ENCODE data around the gene FBXO11. TPM values are rescaled to one million over a fixed set of nuclear protein-coding genes. Genes with fewer than 3 reads are reported as not detected.
"Not testable (repeated sequence)": the region's sequence is repeated elsewhere in the genome, so short reads cannot be mapped to it uniquely, and the experiment has no call there.

The FBXO11 gene
- total RNA-seq, 1 experiment from 2014 or later = 104 TPM

DNA sequence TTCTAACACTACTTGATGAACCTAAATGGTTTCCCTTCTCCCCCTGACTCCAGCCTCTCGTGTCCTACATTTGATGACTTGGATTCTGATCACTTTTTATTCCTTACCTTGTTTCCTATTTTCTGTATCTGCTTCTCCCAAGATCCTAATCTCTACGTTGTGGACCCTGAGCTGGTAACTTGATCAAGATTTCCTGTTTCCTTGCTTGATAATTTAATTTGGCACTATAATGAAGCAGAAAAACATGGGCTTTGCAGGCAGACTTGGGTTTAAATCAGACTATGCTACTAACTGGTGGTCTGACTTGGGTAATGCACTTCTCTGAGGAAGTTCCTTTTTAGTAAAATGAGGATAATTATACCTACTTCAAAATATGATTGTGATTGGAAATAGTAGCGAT lies 11.7 kb upstream of the FBXO11 start:
- Histone ChIP-seq H2AFZ (ENCODE audit: low read length) (no peak overlapping the region), H3K4me3 (ENCODE audit: low read length) (no peak overlapping the region), H4K20me1 (ENCODE audit: insufficient read depth, low read depth, low read length) (no peaks in the 10 kb centered on the region), H3K4me2 (ENCODE audit: low read depth, low read length, poor library complexity, severe bottlenecking) (no peak overlapping the region), H3K27ac (ENCODE audit: low read length) (no peak overlapping the region), H3K79me2 (ENCODE audit: low read length) (no peaks in the 10 kb centered on the region), H3K9me3 (ENCODE audit: low read length) (no peaks in the 10 kb centered on the region), H3K27me3 (ENCODE audit: low read length) (no peaks in the 10 kb centered on the region), H3K4me1 (ENCODE audit: low read length) (0 out of 2 replicates have a peak, but pooled peaks cover 4% of the 10 kb centered on the region), H3K9ac (ENCODE audit: low read length) (no peak overlapping the region), H3K9me2 (replicated peaks; ENCODE audit: insufficient read depth, low read length) (no peaks in the 10 kb centered on the region), H3K36me3 (ENCODE audit: insufficient read depth, low read length) (no peaks in the 10 kb centered on the region)
- no peak for DNase-seq

DNA sequence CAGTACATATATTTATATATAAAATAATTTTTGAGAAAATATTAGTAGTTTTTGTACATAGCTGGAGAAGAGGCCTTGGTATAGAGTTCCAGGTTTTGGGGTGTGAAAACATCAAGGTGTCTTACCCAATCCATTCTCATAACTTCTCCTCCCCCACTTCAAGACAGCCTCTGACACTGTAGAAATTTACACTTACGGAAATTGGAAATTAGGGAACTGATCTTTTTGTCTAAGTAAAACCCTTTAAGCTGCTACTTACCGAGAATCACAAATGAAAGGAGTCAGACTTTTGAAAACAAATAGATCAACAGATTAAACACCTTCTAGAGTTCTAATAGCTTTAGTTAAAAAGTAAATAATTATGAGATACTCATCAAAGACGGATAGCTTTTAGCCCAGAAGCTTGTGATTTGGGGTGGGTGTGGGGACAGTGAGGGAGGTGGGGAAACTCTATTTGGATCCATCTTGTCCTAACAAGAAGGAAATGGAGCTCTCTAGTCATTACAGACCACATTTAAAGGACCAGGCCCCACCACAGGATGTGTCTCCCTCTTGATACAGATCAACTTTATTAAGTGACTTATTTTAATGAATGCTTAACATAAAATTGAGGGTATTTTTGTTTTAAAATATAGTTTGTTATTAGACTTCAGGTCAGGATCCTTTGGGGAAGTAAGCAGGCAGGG lies 11.1 kb upstream of the FBXO11 start:
- Histone ChIP-seq H3K27me3 (ENCODE audit: low read length) (no peaks in the 10 kb centered on the region), H4K20me1 (ENCODE audit: insufficient read depth, low read depth, low read length) (no peaks in the 10 kb centered on the region), H3K4me1 (ENCODE audit: low read length) (0 out of 2 replicates have a peak, but pooled peaks cover 4% of the 10 kb centered on the region), H3K4me3 (ENCODE audit: low read length) (no peak overlapping the region), H3K27ac (ENCODE audit: low read length) (no peak overlapping the region), H3K36me3 (ENCODE audit: insufficient read depth, low read length) (no peaks in the 10 kb centered on the region), H3K9me3 (ENCODE audit: low read length) (no peaks in the 10 kb centered on the region), H2AFZ (ENCODE audit: low read length) (no peak overlapping the region), H3K9ac (ENCODE audit: low read length) (no peak overlapping the region), H3K9me2 (replicated peaks; ENCODE audit: insufficient read depth, low read length) (no peaks in the 10 kb centered on the region), H3K79me2 (ENCODE audit: low read length) (no peaks in the 10 kb centered on the region), H3K4me2 (ENCODE audit: low read depth, low read length, poor library complexity, severe bottlenecking) (no peak overlapping the region)
- no peak for DNase-seq

DNA sequence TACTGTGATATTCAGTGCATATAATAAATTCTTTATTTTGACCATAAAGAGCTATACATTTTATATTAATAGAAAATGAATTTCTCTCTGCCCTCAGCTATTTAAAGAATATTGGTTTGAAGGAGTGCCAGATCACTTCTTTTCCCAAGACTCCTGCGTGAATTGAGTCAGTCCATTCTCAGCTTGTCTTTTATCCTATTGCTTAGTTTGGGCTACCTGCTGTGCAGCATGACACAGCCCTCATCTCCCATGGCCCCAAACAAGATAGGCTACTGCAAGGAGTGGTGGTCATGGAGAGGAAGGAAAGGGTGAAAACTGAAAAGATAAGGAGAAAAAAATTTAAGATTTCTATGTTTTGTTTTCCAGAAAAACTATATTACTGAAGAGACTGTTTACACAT lies 10.1 kb upstream of the FBXO11 start:
- no peaks in the 10 kb centered on the region for H3K27me3 ChIP-seq (ENCODE audit: low read length)

GRCh38 chr2:47910662-47911061 lies 4.4 kb upstream of the FBXO11 start:
- not testable (repeated sequence) for H4K20me1 ChIP-seq (ENCODE audit: insufficient read depth, low read depth, low read length); H3K4me3 ChIP-seq (ENCODE audit: low read length); H3K9me2 ChIP-seq (replicated peaks; ENCODE audit: insufficient read depth, low read length); H3K79me2 ChIP-seq (ENCODE audit: low read length); H3K36me3 ChIP-seq (ENCODE audit: insufficient read depth, low read length); H3K27me3 ChIP-seq (ENCODE audit: low read length); H3K9ac ChIP-seq (ENCODE audit: low read length); DNase-seq; H3K4me2 ChIP-seq (ENCODE audit: low read depth, low read length, poor library complexity, severe bottlenecking); H2AFZ ChIP-seq (ENCODE audit: low read length); H3K9me3 ChIP-seq (ENCODE audit: low read length); H3K27ac ChIP-seq (ENCODE audit: low read length)
- peaks cover 14% of the 10 kb centered on the region for H3K4me1 ChIP-seq (ENCODE audit: low read length)

More for the DNA sequence above, 10.1 kb upstream of the FBXO11 start:
- no peaks in the 10 kb centered on the region for H4K20me1 ChIP-seq (ENCODE audit: insufficient read depth, low read depth, low read length)
- H3K27ac ChIP-seq (ENCODE audit: low read length) = no peak overlapping the region
- H3K9ac ChIP-seq (ENCODE audit: low read length) = no peak overlapping the region
- H2AFZ ChIP-seq (ENCODE audit: low read length) = no peak overlapping the region
- 0 out of 2 replicates have a peak, but pooled peaks cover 4% of the 10 kb centered on the region for H3K4me1 ChIP-seq (ENCODE audit: low read length)
- H3K9me3 ChIP-seq (ENCODE audit: low read length) = no peaks in the 10 kb centered on the region
- H3K4me3 ChIP-seq (ENCODE audit: low read length) = no peak overlapping the region
- no peaks in the 10 kb centered on the region for H3K79me2 ChIP-seq (ENCODE audit: low read length)
- H3K36me3 ChIP-seq (ENCODE audit: insufficient read depth, low read length) = no peaks in the 10 kb centered on the region
- H3K4me2 ChIP-seq (ENCODE audit: low read depth, low read length, poor library complexity, severe bottlenecking) = no peak overlapping the region
- no peak for DNase-seq
- no peaks in the 10 kb centered on the region for H3K9me2 ChIP-seq (replicated peaks; ENCODE audit: insufficient read depth, low read length)

GRCh38 chr2:47908682-47909081 lies 2.4 kb upstream of the FBXO11 start:
- Histone ChIP-seq H3K27me3 (ENCODE audit: low read length) (no peaks in the 10 kb centered on the region), H4K20me1 (ENCODE audit: insufficient read depth, low read depth, low read length) (peaks cover 6% of the 10 kb centered on the region; the same call in 1 of the 2 replicates), H3K9me2 (replicated peaks; ENCODE audit: insufficient read depth, low read length) (no peaks in the 10 kb centered on the region), H3K4me1 (ENCODE audit: low read length) (peaks cover 15% of the 10 kb centered on the region), H3K4me2 (ENCODE audit: low read depth, low read length, poor library complexity, severe bottlenecking) (no peak overlapping the region), H3K4me3 (ENCODE audit: low read length) (no peak overlapping the region), H3K36me3 (ENCODE audit: insufficient read depth, low read length) (no peaks in the 10 kb centered on the region), H2AFZ (ENCODE audit: low read length) (no peak overlapping the region), H3K9ac (ENCODE audit: low read length) (no peak overlapping the region), H3K27ac (ENCODE audit: low read length) (no peak overlapping the region), H3K79me2 (ENCODE audit: low read length) (peaks cover 21% of the 10 kb centered on the region), H3K9me3 (ENCODE audit: low read length) (no peaks in the 10 kb centered on the region)
- DNase-seq = no peak

DNA sequence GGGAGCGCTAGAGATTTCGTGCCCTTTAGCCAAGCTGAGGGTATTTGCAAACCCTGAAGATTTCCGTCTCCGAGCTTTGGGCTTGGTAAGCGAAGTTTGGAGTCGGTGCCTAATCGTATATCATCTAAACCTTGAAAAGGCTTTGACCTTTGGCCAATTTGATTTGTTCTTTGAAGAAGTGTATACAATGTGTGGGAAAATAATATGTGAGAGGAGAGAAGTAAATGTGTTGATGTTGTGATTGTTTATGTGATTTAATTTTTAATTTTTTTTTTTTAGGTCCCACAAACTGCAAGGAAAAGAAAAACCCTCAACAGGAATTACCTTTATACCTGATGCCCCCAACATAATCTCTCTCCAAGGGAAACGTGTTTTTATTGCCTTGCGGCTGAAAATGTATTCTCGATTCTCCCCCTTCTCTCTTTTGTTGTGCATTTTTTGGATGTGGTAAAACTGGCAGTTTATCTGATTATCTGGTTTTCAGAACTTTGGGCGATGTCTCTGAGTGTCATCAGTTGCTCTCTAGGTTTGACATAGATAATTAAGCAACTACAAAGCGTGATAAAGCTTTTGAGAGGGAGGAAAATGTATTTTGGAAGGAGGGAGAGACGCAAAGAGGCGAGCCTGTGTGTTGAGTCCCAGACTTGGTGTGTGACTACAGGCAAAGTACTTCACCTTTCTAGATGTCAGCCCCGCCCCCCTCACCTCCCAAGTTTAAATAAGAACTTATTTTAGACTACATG lies 912 bp upstream of the FBXO11 start:
- DNase-seq = peak; percentile 53
- peak overlapping the region; percentile 68 for H3K4me3 ChIP-seq (ENCODE audit: low read length)
- no peaks in the 10 kb centered on the region for H3K27me3 ChIP-seq (ENCODE audit: low read length)
- peak overlapping the region; percentile 99 for H3K4me2 ChIP-seq (ENCODE audit: low read depth, low read length, poor library complexity, severe bottlenecking)
- H3K36me3 ChIP-seq (ENCODE audit: insufficient read depth, low read length) = 0 out of 2 replicates have a peak, but pooled peaks cover 5% of the 10 kb centered on the region
- peak overlapping the region; percentile 94 for H3K27ac ChIP-seq (ENCODE audit: low read length)
- H4K20me1 ChIP-seq (ENCODE audit: insufficient read depth, low read depth, low read length) = peaks cover 6% of the 10 kb centered on the region; the same call in 1 of the 2 replicates
- peak overlapping the region; percentile 82 for H2AFZ ChIP-seq (ENCODE audit: low read length)
- H3K9me3 ChIP-seq (ENCODE audit: low read length) = no peaks in the 10 kb centered on the region
- H3K9me2 ChIP-seq (replicated peaks; ENCODE audit: insufficient read depth, low read length) = no peaks in the 10 kb centered on the region
- peaks cover 35% of the 10 kb centered on the region for H3K79me2 ChIP-seq (ENCODE audit: low read length)
- H3K4me1 ChIP-seq (ENCODE audit: low read length) = peaks cover 30% of the 10 kb centered on the region
- peak overlapping the region; percentile 69 for H3K9ac ChIP-seq (ENCODE audit: low read length)

DNA sequence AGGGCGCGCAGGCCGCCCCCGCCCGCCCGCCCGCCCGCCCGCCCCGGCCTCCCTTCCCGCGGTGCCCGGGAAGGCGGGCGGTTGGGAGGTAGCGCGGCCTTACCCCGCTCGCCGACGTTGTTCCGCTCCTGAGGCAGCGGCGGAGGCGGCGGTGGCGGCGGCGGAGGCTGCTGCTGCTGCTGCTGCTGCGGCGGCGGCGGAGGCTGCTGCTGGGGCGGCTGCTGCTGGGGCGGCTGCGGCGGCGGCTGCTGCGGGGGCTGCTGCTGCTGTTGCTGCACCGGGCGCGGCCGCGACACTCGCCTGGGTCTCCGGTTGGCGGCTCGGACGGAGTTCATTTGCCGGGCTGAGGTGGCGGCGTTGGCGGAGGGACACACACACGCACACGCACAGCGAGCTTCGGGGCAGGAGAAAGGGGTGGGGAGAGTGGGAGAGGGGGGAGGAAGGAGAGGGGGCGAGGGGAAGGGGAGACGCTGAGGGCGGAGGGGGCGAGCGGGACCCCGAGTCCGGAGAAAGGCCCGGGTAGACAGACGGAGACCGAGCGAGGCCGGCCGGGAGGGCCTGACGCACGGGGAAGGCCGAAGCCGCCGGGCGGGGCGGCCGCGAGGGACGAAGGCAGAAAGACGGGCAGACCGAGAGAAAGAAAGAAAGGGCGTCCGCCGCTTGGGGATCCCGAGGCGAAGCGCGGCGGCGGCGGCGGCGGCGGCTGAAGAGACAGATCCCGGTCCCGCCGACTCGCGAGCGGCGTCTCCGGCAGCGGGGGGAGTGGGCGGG lies 727 bp downstream of the FBXO11 start:
- Histone ChIP-seq H3K9ac (ENCODE audit: low read length) (peak overlapping the region; percentile 98), H3K27me3 (ENCODE audit: low read length) (no peaks in the 10 kb centered on the region), H3K79me2 (ENCODE audit: low read length) (peaks cover 49% of the 10 kb centered on the region), H3K27ac (ENCODE audit: low read length) (peak overlapping the region; percentile 93), H3K9me2 (replicated peaks; ENCODE audit: insufficient read depth, low read length) (no peaks in the 10 kb centered on the region), H3K4me2 (ENCODE audit: low read depth, low read length, poor library complexity, severe bottlenecking) (peak overlapping the region; percentile 64), H2AFZ (ENCODE audit: low read length) (no peak overlapping the region), H3K36me3 (ENCODE audit: insufficient read depth, low read length) (0 out of 2 replicates have a peak, but pooled peaks cover 6% of the 10 kb centered on the region), H3K4me3 (ENCODE audit: low read length) (peak overlapping the region; percentile 80), H3K4me1 (ENCODE audit: low read length) (peaks cover 36% of the 10 kb centered on the region), H3K9me3 (ENCODE audit: low read length) (no peaks in the 10 kb centered on the region), H4K20me1 (ENCODE audit: insufficient read depth, low read depth, low read length) (peaks cover 6% of the 10 kb centered on the region; the same call in 1 of the 2 replicates)
- DNase-seq = peak; percentile 80

All from Karpas-422 (cell line).